Measurements from ENCODE around the gene PTPRK.

The PTPRK gene

GRCh38 chr6:128118401-128118800, 402.0 kb downstream of the PTPRK start:
- DNase-seq = no peak

DNA sequence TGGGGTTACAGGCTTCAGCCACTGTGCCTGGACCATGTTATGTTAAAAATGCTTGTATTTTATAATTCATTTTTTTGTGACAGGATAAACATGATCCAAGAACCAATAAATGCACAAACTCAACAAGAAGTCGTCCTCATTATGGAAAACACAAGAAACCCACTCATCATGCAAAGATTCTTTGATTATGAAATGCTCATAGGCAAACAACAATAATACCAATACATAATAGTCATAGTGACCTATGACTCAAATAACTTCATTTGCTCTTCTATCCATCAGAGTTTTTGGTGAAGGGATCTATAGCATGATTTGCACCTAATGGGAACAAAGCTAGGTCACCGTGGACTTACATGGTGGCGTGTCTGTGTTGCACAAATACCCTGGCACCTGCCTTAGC, 402.5 kb downstream of the PTPRK start:
- no peak for DNase-seq

GRCh38 chr6:128114164-128114563, 406.2 kb downstream of the PTPRK start:
- DNase-seq = no peak

DNA sequence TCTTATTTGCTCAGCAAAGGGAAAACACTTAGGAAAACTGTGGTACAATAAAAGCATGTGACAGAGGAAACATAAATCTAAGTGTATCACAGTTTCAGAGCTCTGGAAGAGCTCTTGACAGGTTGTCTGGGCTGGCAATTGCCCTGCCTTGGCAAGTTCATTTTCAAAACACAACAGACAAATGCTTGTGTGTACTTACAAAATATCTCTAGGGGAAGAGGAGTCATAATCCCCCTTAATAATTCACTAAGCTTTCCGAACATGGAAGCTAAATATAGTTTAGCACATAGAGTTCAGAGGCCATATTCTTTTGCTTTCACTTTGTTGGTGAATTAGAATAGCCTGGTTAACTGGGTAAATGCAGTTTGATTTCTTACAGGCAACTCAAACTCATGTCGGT, 407.9 kb downstream of the PTPRK start:
- no peak for DNase-seq

DNA sequence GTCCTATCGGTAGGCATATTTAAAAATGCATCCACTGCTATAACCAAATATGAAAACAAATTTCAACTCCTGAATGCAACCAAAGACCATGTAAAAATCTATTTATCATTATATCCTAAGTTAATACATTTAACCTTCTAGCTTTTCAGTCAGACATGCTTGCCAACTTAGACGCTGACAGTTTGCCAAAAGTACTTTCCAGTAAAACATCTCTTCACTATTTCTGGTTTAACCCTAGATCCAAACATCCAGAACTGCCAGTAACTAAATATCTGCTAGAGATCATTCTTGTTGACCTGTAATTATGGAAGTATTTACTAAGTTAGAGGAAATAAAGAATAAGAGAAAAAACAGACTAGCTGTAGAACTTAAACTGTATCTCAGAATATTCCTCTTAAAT, 409.3 kb downstream of the PTPRK start:
- no peak for DNase-seq

- DNase-seq = no peak
Measured at GRCh38 chr6:128107682-128108081, 412.7 kb downstream of the PTPRK start.

DNA sequence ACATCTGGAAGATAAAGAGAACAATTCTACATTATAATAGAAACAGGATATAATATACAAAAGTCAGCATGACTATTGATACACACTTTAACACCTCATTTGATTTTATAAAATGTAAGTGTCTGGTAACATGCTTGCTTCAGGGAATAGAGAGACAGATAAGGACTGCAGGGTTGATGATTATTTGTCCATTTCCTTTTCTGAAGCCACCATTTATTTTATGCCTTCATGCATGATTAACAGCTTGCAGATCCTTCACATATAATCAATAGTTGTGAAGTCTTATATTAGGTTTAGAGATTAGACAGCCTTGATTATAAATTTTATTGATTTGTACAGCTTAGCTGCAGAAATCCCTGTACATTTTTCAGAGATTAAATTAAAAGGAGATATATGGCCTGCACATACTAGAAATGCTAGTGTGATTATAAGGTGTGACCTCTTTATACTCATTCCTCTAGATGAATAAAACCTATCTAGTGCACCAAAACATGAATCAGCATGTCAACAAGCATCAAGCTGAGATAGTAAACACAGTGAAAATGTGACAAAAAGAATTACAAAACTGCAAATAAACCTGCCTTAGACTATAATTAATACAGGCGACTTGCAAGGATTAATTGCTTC, 420.7 kb downstream of the PTPRK start:
- DNase-seq = no peak

- DNase-seq = no peak
Measured at GRCh38 chr6:128098000-128098581, 422.3 kb downstream of the PTPRK start.

DNA sequence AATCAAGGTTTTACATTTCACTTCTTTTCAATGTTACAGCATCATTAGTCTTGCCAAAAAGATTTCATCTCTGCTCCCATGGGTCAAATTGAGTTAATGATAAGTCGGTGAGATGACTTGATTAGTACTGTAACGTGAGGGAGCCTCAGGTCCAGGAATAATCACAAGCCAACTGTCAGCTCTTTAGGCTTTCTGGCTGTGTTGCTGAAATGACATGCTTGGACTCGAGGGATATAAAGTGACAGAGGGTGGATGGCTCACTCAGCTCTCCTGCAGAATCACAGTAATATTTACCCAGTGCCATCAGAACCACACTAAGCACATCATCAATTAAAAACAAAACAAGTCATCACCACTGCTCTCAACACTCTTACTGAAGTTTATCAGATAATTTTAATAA, 423.4 kb downstream of the PTPRK start:
- no peak for DNase-seq

- no peak for DNase-seq
Measured at GRCh38 chr6:128095362-128095761, 425.0 kb downstream of the PTPRK start.

DNA sequence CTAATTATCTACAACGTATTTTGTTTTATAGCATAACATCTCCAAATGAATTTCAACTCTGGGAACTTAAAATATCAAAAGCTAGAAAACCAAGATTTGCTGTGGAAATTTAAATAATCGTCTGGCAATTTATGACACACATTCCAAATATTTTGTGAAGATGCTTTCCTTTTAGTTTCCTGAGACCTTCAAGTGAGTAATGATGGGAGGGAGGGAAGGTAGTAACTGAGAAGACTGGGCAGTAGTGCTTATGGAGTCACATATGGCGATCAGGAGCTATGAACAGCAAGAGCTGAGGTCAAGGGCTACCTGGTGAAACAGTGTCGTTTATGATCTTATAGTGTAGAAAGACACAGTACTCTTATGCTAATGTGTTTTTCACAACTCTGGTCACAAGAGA, 441.4 kb downstream of the PTPRK start:
- no peak for DNase-seq

DNA sequence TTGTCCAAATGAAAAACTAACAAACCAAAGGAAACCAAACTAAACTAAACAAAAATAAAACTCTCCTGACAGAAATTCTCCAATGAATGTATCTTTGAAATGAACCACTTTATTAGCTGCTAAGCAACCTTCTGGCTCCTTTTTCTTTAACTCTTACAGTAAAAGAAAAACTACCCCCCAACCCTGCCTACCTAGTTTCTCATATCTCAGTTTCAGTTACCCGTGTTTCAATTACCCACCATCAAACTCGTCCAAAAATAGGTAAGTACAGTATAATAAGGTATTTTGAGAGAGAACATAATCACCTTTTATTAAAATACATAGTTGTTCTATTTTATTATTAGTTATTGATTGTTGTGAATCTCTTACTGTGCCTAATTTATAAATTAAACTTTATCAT, 442.1 kb downstream of the PTPRK start:
- DNase-seq = no peak

DNA sequence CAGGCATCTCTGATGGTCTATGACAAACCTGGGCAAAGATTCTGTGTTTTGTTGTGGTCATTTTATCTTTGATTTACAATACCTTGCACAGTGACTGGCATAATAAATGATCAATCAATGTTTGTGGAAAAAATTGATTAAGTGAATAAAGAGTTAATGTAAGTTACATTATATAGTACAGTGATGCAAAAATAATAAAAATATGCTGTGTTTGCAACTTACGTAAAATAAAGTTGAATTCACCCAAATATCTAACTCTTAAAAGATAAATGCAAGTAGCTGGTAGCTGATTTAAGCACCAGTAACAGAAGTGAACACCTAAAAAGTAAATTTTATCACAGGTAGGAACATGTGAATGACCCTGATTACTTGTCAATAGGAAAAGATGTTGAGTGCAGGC, 443.6 kb downstream of the PTPRK start:
- no peak for DNase-seq

DNA sequence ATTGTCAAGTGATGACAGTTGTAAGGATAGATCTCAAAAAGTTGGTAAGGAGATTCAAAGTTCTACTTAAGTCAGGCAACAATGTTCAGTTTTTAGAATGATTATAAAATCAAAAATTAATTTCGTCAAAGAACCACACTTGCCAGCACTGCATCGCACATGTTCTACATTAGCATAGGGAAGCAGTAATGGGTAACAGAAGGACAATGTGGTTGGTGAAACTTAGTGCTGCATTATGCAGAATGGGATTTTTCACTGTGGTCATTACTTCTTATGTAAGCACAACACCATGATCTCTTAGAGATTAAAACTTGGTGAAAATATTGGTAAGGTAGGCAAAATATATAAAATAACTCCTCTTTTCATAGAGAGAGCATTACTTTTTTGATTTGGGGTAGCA, 445.8 kb downstream of the PTPRK start:
- no peak for DNase-seq

GRCh38 chr6:128073389-128073788, 447.0 kb downstream of the PTPRK start:
- no peak for DNase-seq

GRCh38 chr6:128071212-128071611, 449.2 kb downstream of the PTPRK start:
- DNase-seq = no peak

- no peak for DNase-seq
Measured at GRCh38 chr6:128070406-128070805, 450.0 kb downstream of the PTPRK start.

GRCh38 chr6:128069188-128069587, 451.2 kb downstream of the PTPRK start:
- DNase-seq = no peak

DNA sequence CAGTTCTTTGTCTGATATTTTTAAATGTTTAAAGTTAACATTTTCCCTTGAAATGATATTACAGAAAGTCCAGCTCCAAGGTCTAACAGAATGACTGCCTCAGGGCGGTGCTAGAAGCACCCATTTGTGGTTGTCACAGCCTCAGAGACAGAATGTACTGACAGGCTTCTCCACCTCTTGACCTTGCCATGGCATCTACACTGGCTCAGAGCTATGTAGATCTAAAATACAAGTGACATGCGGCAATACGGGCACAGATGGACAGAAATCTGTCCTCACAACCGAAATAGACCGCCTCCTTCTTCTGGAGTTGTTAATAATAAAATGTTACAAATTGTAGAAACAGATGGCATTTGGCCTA, 452.3 kb downstream of the PTPRK start:
- DNase-seq = no peak

GRCh38 chr6:128067446-128068118, 452.8 kb downstream of the PTPRK start:
- DNase-seq = no peak

- no peak for DNase-seq
Measured at GRCh38 chr6:128065072-128065471, 455.3 kb downstream of the PTPRK start.

DNA sequence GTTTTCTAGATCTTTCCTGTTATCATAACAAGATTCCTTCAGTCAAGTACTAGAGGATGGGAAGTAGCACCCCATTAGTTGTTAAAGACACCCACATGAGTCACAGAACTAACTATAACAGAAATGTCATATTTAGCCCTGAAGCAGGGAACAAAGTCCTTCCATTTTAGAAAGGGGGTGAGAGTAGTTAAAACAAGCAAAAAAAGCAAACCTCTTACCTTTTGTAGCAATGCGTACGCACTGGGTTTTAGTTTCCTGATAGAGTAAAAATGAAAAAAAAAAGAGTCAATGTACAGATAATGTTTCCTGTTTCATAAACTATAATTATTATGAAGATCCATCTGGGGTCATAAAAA, 455.9 kb downstream of the PTPRK start:
- no peak for DNase-seq

- DNase-seq = no peak
Measured at GRCh38 chr6:128063850-128064539, 456.4 kb downstream of the PTPRK start.

All from T-helper 9 cell (primary cell).